K562 (cell line): Measurements from ENCODE around the gene RABIF. TPM values are rescaled to one million over a fixed set of nuclear protein-coding genes. Genes with fewer than 3 reads are reported as not detected.

ENCODE experiments used
- ESRRA ChIP-seq: fragments of 450-650 bp; IDR thresholded peaks from 2 replicates; pipeline ENCODE4 v1.6.1; 2014; ENCODE audit warnings: low read depth, mild to moderate bottlenecking, moderate library complexity, borderline replicate concordance
- FOXA3 ChIP-seq, 2 experiments: fragments of 450-650 bp in 1 of 2; sonication (generic) in 1 of 2; formaldehyde crosslinking; IDR thresholded peaks in 1 of 2; conservative IDR thresholded peaks in 1 of 2; 2 replicates each; pipeline versions ENCODE4 v1.4.0 to v1.8.0; 2020 to 2022; ENCODE audit warnings: mild to moderate bottlenecking in 2 of 2, missing genetic modification reagents in 1 of 2
- GTF2A2 ChIP-seq: IDR thresholded peaks from 2 replicates; pipeline ENCODE4 v1.6.1; 2016; ENCODE audit warnings: mild to moderate bottlenecking, missing genetic modification characterization, missing compliant biosample characterization
- HDAC8 ChIP-seq: fragments of 450-650 bp; IDR thresholded peaks from 2 replicates; pipeline ENCODE4 v1.6.1; 2016; ENCODE audit warnings: mild to moderate bottlenecking, missing genetic modification characterization, moderate library complexity, missing compliant biosample characterization
- MBD2 ChIP-seq: sonication (generic); IDR thresholded peaks from 2 replicates; pipeline ENCODE4 v1.6.1; 2016; ENCODE audit warnings: low read depth, borderline replicate concordance
- PHF20 ChIP-seq: fragments of 450-650 bp; IDR thresholded peaks from 2 replicates; pipeline ENCODE4 v1.6.1; 2018; ENCODE audit not compliant: partially characterized antibody
- polyA plus RNA-seq, 8 experiments: library from polyadenylated mRNA; depleted of rRNA in 4 of 8; stranded (reverse) in 5 of 8; unstranded in 3 of 8; fragments of >200 nt; fragmentation: Nextera tagmentation in 2 of 8; fragmentation: Illumina TruSeq in 1 of 8; extraction: Ambion mirVana in 2 of 8; extraction: Trizol in 1 of 8; gene quantifications; 2 replicates each; pipeline versions ENCODE4 v1.2.1 to v1.2.3, GENCODE V29; 2011 to 2014; ENCODE audit warnings: inconsistent platforms in 1 of 8, missing spikeins in 1 of 8
- total RNA-seq, 7 experiments: library from RNA; depleted of rRNA in 6 of 7; stranded (reverse); fragments of >200 nt in 6 of 7; fragmentation: Illumina TruSeq in 2 of 7; extraction: Trizol in 2 of 7; gene quantifications; 2 replicates each; pipeline versions ENCODE4 v1.2.1 to v1.2.3, GENCODE V29; 2011 to 2021; ENCODE audit warnings: low replicate concordance in 1 of 7
- TF ChIP-seq, protein P1 (sequence below), 2 experiments: IDR thresholded peaks; 2 replicates each; pipeline ENCODE4 v1.6.1; 2012; ENCODE audit warnings: improper control_type of control experiment in 2 of 2, low read depth in 2 of 2, low read length in 2 of 2, borderline replicate concordance in 1 of 2
- TF ChIP-seq, protein P2 (sequence below): fragments of 250-450 bp; sonication (Bioruptor Pico); IDR thresholded peaks from 2 replicates; pipeline ENCODE4 v1.8.0; 2022; ENCODE audit warnings: inconsistent platforms
- TF ChIP-seq, protein P3 (sequence below): sonication (generic); formaldehyde crosslinking; IDR thresholded peaks from 2 replicates; pipeline ENCODE4 v1.8.1; 2023; ENCODE audit warnings: missing genetic modification reagents, mild to moderate bottlenecking, borderline replicate concordance
- TF ChIP-seq, protein P4 (sequence below): fragments of 250-450 bp; sonication (Bioruptor Pico); IDR thresholded peaks from 2 replicates; pipeline ENCODE4 v1.4.0; 2020; ENCODE audit warnings: mild to moderate bottlenecking
- TF ChIP-seq, protein P5 (sequence below): fragments of 200-800 bp; sonication (Bioruptor generic); IDR thresholded peaks from 2 replicates; pipeline ENCODE4 v1.6.1; 2017; ENCODE audit warnings: missing genetic modification characterization, missing compliant biosample characterization

Gene RABIF
- total and polyA plus RNA-seq, 9 of the 15 experiments (the other 6 are each of a cell fraction or from before 2014, with no cell fraction given) = 7.4 to 20.1 (median 11.0) TPM

DNA sequence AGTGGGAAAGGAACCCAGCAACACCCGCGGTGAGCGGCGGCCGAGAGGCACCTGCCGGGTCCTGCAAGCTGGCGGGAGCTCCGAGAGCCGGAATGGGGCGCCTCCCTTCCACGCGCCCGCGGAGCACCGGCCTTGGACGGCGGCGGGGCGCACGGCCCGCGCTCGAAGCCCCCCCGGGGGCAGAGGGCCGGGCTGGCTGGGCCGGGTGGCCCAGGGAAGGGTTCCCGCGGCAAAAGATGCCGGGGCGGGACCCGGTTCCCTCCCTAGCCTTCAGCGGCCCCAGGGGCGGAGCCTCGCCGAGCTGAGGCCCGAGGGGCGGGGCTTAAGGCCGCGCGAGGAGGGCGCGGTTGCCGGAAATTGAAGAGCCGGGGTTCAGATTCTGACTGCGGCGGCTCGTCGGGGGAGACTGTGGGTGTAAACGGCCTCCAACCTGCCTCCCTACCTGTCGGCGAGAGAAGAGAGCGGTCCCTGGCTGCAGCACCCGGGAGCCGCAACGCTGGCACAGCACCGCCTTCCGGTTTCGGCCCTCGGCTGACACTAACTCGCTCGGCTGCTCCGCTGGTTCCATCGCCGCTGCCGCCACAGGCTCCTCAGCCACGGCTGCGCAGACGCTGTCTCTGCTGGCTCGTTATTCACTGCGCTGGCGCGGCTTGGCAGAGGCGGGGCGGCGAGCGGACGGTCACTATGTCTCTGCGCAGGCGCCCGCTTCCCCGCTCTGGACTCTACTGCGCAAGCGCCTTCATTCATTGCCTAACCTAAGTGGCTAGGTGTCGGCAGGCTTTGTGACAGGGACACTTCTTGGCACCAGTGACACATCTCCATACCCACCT is at the start of gene RABIF (continued):
- TF ChIP-seq, protein P1, sequence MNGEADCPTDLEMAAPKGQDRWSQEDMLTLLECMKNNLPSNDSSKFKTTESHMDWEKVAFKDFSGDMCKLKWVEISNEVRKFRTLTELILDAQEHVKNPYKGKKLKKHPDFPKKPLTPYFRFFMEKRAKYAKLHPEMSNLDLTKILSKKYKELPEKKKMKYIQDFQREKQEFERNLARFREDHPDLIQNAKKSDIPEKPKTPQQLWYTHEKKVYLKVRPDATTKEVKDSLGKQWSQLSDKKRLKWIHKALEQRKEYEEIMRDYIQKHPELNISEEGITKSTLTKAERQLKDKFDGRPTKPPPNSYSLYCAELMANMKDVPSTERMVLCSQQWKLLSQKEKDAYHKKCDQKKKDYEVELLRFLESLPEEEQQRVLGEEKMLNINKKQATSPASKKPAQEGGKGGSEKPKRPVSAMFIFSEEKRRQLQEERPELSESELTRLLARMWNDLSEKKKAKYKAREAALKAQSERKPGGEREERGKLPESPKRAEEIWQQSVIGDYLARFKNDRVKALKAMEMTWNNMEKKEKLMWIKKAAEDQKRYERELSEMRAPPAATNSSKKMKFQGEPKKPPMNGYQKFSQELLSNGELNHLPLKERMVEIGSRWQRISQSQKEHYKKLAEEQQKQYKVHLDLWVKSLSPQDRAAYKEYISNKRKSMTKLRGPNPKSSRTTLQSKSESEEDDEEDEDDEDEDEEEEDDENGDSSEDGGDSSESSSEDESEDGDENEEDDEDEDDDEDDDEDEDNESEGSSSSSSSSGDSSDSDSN (IDR thresholded peaks at IDR 0.05; ENCODE audit: borderline replicate concordance in 1 of 2, low read depth in 2 of 2, low read length in 2 of 2) = peak; percentile 59 to 66; a peak in 2 of 4 replicates
- TF ChIP-seq ESRRA (peak; percentile 21; the same call in 1 of the 2 replicates), HDAC8 (tag) (0 out of 2 replicates have a peak, but pooled peaks have one; percentile 35), PHF20 (peak; percentile 78), GTF2A2 (no peak), MBD2 (peak; percentile 75), FOXA3 (CRISPR knock-in tag; conservative IDR thresholded peaks at IDR 0.05 in 1 of 2, IDR thresholded peaks at IDR 0.05 in 1 of 2) (0 out of 4 replicates have a peak, but pooled peaks of 1 of the 2 experiments have one; percentile 6)
- TF ChIP-seq, protein P2, sequence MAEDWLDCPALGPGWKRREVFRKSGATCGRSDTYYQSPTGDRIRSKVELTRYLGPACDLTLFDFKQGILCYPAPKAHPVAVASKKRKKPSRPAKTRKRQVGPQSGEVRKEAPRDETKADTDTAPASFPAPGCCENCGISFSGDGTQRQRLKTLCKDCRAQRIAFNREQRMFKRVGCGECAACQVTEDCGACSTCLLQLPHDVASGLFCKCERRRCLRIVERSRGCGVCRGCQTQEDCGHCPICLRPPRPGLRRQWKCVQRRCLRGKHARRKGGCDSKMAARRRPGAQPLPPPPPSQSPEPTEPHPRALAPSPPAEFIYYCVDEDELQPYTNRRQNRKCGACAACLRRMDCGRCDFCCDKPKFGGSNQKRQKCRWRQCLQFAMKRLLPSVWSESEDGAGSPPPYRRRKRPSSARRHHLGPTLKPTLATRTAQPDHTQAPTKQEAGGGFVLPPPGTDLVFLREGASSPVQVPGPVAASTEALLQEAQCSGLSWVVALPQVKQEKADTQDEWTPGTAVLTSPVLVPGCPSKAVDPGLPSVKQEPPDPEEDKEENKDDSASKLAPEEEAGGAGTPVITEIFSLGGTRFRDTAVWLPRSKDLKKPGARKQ (CRISPR knock-in tag) = no peak
- TF ChIP-seq, protein P3, sequence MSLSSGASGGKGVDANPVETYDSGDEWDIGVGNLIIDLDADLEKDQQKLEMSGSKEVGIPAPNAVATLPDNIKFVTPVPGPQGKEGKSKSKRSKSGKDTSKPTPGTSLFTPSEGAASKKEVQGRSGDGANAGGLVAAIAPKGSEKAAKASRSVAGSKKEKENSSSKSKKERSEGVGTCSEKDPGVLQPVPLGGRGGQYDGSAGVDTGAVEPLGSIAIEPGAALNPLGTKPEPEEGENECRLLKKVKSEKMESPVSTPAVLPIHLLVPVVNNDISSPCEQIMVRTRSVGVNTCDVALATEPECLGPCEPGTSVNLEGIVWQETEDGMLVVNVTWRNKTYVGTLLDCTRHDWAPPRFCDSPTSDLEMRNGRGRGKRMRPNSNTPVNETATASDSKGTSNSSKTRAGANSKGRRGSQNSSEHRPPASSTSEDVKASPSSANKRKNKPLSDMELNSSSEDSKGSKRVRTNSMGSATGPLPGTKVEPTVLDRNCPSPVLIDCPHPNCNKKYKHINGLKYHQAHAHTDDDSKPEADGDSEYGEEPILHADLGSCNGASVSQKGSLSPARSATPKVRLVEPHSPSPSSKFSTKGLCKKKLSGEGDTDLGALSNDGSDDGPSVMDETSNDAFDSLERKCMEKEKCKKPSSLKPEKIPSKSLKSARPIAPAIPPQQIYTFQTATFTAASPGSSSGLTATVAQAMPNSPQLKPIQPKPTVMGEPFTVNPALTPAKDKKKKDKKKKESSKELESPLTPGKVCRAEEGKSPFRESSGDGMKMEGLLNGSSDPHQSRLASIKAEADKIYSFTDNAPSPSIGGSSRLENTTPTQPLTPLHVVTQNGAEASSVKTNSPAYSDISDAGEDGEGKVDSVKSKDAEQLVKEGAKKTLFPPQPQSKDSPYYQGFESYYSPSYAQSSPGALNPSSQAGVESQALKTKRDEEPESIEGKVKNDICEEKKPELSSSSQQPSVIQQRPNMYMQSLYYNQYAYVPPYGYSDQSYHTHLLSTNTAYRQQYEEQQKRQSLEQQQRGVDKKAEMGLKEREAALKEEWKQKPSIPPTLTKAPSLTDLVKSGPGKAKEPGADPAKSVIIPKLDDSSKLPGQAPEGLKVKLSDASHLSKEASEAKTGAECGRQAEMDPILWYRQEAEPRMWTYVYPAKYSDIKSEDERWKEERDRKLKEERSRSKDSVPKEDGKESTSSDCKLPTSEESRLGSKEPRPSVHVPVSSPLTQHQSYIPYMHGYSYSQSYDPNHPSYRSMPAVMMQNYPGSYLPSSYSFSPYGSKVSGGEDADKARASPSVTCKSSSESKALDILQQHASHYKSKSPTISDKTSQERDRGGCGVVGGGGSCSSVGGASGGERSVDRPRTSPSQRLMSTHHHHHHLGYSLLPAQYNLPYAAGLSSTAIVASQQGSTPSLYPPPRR = no peak
- TF ChIP-seq, protein P4, sequence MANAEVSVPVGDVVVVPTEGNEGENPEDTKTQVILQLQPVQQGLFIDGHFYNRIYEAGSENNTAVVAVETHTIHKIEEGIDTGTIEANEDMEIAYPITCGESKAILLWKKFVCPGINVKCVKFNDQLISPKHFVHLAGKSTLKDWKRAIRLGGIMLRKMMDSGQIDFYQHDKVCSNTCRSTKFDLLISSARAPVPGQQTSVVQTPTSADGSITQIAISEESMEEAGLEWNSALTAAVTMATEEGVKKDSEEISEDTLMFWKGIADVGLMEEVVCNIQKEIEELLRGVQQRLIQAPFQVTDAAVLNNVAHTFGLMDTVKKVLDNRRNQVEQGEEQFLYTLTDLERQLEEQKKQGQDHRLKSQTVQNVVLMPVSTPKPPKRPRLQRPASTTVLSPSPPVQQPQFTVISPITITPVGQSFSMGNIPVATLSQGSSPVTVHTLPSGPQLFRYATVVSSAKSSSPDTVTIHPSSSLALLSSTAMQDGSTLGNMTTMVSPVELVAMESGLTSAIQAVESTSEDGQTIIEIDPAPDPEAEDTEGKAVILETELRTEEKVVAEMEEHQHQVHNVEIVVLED (CRISPR knock-in tag) = peak; percentile 58
- TF ChIP-seq, protein P5, sequence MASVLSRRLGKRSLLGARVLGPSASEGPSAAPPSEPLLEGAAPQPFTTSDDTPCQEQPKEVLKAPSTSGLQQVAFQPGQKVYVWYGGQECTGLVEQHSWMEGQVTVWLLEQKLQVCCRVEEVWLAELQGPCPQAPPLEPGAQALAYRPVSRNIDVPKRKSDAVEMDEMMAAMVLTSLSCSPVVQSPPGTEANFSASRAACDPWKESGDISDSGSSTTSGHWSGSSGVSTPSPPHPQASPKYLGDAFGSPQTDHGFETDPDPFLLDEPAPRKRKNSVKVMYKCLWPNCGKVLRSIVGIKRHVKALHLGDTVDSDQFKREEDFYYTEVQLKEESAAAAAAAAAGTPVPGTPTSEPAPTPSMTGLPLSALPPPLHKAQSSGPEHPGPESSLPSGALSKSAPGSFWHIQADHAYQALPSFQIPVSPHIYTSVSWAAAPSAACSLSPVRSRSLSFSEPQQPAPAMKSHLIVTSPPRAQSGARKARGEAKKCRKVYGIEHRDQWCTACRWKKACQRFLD (CRISPR knock-in tag) = peak; percentile 14; the same call in 1 of the 2 replicates
